Lower lobe of right lung (tissue), 2 donors: ENCODE measurements around the gene CHST4. TPM values are rescaled to one million over a fixed set of nuclear protein-coding genes. Genes with fewer than 3 reads are reported as not detected.
"Not testable (repeated sequence)": the region's sequence is repeated elsewhere in the genome, so short reads cannot be mapped to it uniquely, and the experiment has no call there.

Experiments
- ATAC-seq, 2 donors: fragments of 200-7000 bp; cut with Tn5 transposase; one replicate each; pipeline ENCODE4 v1.9.1; 2020 to 2022; ENCODE audit warnings: mild to moderate bottlenecking in 2 of 2, moderate library complexity in 2 of 2
- DNase-seq: peaks from one replicate; pipeline ENCODE4 v3.0.0-alpha.2; 2020
- H3K27ac ChIP-seq: fragments of 200-600 bp; one replicate; pipeline ENCODE4 v1.8.0; 2022
- H3K27me3 ChIP-seq: fragments of 200-600 bp; one replicate; pipeline ENCODE4 v1.8.0; 2022; ENCODE audit warnings: low read depth
- H3K36me3 ChIP-seq: fragments of 200-600 bp; one replicate; pipeline ENCODE4 v1.8.0; 2022; ENCODE audit warnings: mild to moderate bottlenecking
- H3K4me1 ChIP-seq: fragments of 200-600 bp; one replicate; pipeline ENCODE4 v1.8.0; 2022
- H3K4me3 ChIP-seq: fragments of 200-600 bp; one replicate; pipeline ENCODE4 v1.8.0; 2022; ENCODE audit warnings: mild to moderate bottlenecking
- H3K9me3 ChIP-seq: fragments of 200-600 bp; one replicate; pipeline ENCODE4 v1.8.0; 2022
- intact Hi-C: fragments of 100-400 bp; cut with DNase I; formaldehyde crosslinking; loops from one replicate; pipeline ENCODE4 v1.11.0; 2022
- total RNA-seq: library from RNA; stranded (reverse); fragmentation: NEBNext Ultra II Directional; extraction: Animal tissue kit (Norgen Biotek cat#: 25700); gene quantifications from one replicate; pipeline ENCODE4 v1.2.1, GENCODE V29; 2021
- TF ChIP-seq, protein P1 (sequence below): fragments of 200-600 bp; IDR thresholded peaks from one replicate; pipeline ENCODE4 v1.8.0; 2022; ENCODE audit warnings: antibody characterized with exemption, mild to moderate bottlenecking
- donor health status: DM: no; HTN: yes; CAD: no; lungs with severe emphysema.

CHST4 gene
- total RNA-seq, 1 donor from 2014 or later: 0.27 TPM

DNA sequence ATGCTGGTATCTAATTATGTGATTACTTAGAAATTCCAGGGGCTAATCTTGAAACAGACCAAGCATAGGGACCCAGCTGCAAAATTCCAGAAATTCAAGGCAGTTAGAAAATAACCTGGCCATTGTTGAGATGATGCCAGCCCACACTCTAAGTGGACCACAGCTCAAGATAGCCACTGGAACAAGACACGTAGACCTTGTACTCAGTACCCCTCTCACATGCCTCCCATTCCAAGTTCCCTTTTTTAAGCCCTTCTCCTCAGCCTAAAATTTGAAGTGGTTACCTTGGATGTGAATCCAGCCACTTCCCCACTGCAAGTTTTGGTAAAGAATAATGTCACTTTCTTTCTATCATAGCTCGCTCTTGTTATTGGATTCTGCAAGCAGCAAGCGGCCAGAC lies 33.0 kb upstream of the CHST4 start:
- Histone ChIP-seq H3K36me3 (no peaks in the 10 kb centered on the region), H3K27me3 (no peaks in the 10 kb centered on the region), H3K27ac (no peak overlapping the region), H3K9me3 (no peaks in the 10 kb centered on the region), H3K4me3 (no peak overlapping the region), H3K4me1 (no peaks in the 10 kb centered on the region)
- no peak for DNase-seq
- intact Hi-C loops: loop anchor here (10.0 kb wide), 1 partner anchor 78 kb away; no protein-coding TSS in a partner anchor
- TF ChIP-seq, protein P1, sequence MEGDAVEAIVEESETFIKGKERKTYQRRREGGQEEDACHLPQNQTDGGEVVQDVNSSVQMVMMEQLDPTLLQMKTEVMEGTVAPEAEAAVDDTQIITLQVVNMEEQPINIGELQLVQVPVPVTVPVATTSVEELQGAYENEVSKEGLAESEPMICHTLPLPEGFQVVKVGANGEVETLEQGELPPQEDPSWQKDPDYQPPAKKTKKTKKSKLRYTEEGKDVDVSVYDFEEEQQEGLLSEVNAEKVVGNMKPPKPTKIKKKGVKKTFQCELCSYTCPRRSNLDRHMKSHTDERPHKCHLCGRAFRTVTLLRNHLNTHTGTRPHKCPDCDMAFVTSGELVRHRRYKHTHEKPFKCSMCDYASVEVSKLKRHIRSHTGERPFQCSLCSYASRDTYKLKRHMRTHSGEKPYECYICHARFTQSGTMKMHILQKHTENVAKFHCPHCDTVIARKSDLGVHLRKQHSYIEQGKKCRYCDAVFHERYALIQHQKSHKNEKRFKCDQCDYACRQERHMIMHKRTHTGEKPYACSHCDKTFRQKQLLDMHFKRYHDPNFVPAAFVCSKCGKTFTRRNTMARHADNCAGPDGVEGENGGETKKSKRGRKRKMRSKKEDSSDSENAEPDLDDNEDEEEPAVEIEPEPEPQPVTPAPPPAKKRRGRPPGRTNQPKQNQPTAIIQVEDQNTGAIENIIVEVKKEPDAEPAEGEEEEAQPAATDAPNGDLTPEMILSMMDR: no peak
- no peak for ATAC-seq

DNA sequence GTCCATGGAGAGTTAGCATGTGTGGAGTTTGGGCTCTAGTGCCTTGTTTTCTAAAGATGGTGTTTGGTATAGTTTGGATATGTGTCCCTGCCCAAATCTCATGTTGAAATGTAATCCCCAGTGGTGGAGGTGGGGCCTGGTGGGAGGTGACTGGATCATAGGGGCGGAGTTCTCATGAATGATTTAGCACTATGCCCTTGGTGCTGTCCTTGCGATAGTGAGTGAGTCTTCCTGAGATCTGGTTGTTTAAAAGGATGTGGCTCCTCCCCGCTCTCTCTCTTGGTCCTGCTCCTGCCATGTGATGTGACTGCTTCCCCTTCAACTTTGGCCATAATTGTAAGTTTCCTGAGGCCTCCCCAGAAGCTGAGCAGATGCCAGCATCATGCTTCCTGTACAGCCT lies 28.2 kb upstream of the CHST4 start:
- intact Hi-C loops: loop anchor here (10.0 kb wide), 1 partner anchor 83 kb away; no protein-coding TSS in a partner anchor
- DNase-seq: no peak

DNA sequence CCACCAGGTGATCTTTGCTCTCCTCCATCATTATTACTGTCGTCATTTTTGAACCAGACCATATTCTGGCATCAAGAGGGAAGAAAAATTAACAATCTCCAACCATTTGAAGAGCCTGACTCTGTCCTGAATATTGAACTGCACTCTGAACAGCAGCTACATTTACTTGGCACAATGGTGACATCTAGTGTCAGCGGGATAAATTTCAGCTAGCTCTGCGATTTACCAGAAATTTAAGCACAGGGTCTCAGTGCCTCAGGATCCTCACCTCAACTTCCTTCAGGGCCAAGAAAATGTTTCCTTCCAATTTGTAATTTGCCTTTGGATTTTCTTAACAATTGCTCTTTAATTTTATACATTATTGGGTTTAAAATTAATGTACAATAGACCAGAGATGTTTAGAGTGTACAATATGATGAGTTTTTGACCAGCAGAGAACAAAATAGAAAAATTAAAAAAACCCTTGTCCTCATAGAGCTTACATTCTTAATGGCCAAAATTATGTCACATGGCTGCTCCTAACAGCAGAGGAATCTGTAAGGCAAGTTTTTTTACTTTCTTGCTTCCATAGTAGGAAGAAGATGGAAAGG lies 26.4 kb upstream of the CHST4 start:
- intact Hi-C loops: loop anchor here (10.0 kb wide), 1 partner anchor 85 kb away; no protein-coding TSS in a partner anchor
- H3K4me3 ChIP-seq: no peak overlapping the region
- no peaks in the 10 kb centered on the region for H3K36me3 ChIP-seq
- DNase-seq: no peak
- TF ChIP-seq, protein P1: peak; percentile 68
- no peaks in the 10 kb centered on the region for H3K27me3 ChIP-seq
- no peak overlapping the region for H3K27ac ChIP-seq
- ATAC-seq: peak; percentile 54 to 58
- no peaks in the 10 kb centered on the region for H3K9me3 ChIP-seq
- H3K4me1 ChIP-seq: no peaks in the 10 kb centered on the region

More for the DNA sequence above, 28.2 kb upstream of the CHST4 start:
- Histone ChIP-seq H3K4me3 (no peak overlapping the region), H3K36me3 (no peaks in the 10 kb centered on the region), H3K4me1 (no peaks in the 10 kb centered on the region), H3K27ac (no peak overlapping the region), H3K9me3 (no peaks in the 10 kb centered on the region), H3K27me3 (no peaks in the 10 kb centered on the region)
- TF ChIP-seq, protein P1: no peak
- no peak for ATAC-seq

DNA sequence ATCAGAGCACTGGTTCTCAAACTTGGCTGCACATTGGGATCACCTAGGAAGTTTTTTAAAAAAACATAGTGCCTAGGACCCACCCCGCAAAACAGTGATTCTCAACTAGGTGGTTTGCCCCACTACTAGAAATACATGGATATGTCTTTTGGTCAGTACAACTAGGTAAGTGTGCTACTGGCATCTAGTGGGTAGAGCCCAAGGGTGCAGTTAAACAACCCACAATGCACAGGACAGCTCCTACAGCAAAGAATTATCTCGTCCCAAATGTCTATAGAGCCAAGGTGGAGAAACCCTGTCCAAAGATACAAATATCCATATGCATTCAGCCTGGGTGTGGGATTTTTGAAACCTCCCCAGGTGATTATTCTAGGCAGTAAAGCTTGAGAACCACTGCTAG lies 25.3 kb upstream of the CHST4 start:
- DNase-seq (no peak), ATAC-seq (no peak)
- Histone ChIP-seq H3K36me3 (no peaks in the 10 kb centered on the region), H3K4me1 (no peaks in the 10 kb centered on the region), H3K27me3 (no peaks in the 10 kb centered on the region), H3K4me3 (no peak overlapping the region), H3K9me3 (no peaks in the 10 kb centered on the region), H3K27ac (no peak overlapping the region)
- intact Hi-C loops: no loop called here
- TF ChIP-seq, protein P1: no peak

DNA sequence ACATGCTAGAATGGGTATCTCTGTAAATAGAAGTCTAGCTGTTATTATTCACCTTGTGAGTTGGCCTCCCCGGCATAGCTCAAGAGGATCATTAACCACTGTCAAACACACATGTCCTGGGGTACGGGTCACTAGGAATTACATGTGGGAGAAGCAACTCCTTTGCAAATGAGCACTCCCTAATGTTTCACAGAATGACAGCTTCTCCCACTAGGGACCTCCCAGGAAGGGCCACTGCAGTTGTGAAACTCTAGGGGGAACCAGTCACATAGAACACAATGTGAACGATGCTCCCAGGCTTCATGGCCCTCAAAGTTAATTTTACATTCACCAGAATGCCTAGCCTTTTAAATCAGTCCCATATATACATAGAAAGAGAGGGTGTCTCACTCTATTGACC lies 24.7 kb upstream of the CHST4 start:
- intact Hi-C loops: no loop called here
- Histone ChIP-seq H3K4me3 (no peak overlapping the region), H3K27me3 (no peaks in the 10 kb centered on the region), H3K36me3 (no peaks in the 10 kb centered on the region), H3K27ac (no peak overlapping the region), H3K4me1 (no peaks in the 10 kb centered on the region), H3K9me3 (no peaks in the 10 kb centered on the region)
- no peak for ATAC-seq
- DNase-seq: no peak
- TF ChIP-seq, protein P1: no peak

DNA sequence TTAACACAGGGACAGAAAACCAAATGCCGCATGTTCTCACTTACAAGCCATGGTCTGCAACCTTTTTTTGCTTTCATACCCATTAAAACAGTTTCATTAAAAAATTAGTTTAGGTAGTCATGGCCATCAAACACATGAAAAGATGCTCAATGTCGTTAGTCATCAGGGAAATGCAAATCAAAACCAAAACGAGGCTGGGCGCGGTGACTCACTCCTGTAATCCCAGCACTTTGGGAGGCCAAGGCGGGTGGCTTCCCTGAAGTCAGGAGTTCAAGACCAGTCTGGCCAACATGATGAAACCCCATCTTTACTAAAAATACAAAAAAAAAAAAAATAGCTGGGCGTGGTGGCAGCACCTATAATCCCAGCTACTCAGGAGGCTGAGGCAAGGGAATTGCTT lies 22.2 kb upstream of the CHST4 start:
- H3K27ac ChIP-seq, H3K27me3 ChIP-seq, H3K36me3 ChIP-seq, intact Hi-C loops, ATAC-seq, H3K4me3 ChIP-seq, DNase-seq, H3K4me1 ChIP-seq, H3K9me3 ChIP-seq: not testable (repeated sequence)
